HL-60 (cell line): ENCODE results near the gene OLR1.

Experiments
- DNase-seq, 2 experiments: peaks; one replicate each; pipeline ENCODE4 v3.0.0-alpha.2; 2010 to 2020; ENCODE audit warnings: low read depth in 1 of 2, low spot score in 1 of 2
- H3K27ac ChIP-seq: fragments of 250-450 bp; sonication (Bioruptor Pico); replicated peaks from 2 replicates; pipeline ENCODE4 v1.5.1; 2020; ENCODE audit warnings: mild to moderate bottlenecking, moderate library complexity
- H3K27me3 ChIP-seq: fragments of 250-450 bp; sonication (Bioruptor Pico); 2 replicates; pipeline ENCODE4 v1.5.1; 2021; ENCODE audit warnings: mild to moderate bottlenecking, moderate library complexity; ENCODE audit not compliant: insufficient read depth, poor library complexity, severe bottlenecking
- H3K4me3 ChIP-seq: replicated peaks from 2 replicates; pipeline ENCODE4 v1.5.1; 2011; ENCODE audit warnings: mild to moderate bottlenecking, control low read depth, low read length; ENCODE audit not compliant: insufficient read depth
- GABPA ChIP-seq: IDR thresholded peaks from 2 replicates; pipeline ENCODE4 v1.6.1; 2012; ENCODE audit warnings: low read depth
- POLR2AphosphoS5 ChIP-seq: IDR thresholded peaks from 2 replicates; pipeline ENCODE4 v1.6.1; 2012; ENCODE audit warnings: low read depth
- SPI1 ChIP-seq: IDR thresholded peaks from 2 replicates; pipeline ENCODE4 v1.6.1; 2012; ENCODE audit warnings: low read depth, mild to moderate bottlenecking, borderline replicate concordance
- TF ChIP-seq, protein P1 (sequence below): IDR thresholded peaks from one replicate; pipeline ENCODE4 v1.5.1; 2011; ENCODE audit warnings: low read length, control low read depth, inconsistent platforms; ENCODE audit not compliant: insufficient read depth
- TF ChIP-seq, protein P2 (sequence below): IDR thresholded peaks from 2 replicates; pipeline ENCODE4 v1.6.1; 2012; ENCODE audit warnings: low read depth; ENCODE audit not compliant: insufficient replicate concordance

OLR1 gene

GRCh38 chr12:10153271-10154144 lies 18.4 kb downstream of the OLR1 start:
- H3K4me3 ChIP-seq = peak overlapping the region; percentile 49
- peak in 1 of 2 experiments; percentile 64 for DNase-seq
- TF ChIP-seq, protein P1, sequence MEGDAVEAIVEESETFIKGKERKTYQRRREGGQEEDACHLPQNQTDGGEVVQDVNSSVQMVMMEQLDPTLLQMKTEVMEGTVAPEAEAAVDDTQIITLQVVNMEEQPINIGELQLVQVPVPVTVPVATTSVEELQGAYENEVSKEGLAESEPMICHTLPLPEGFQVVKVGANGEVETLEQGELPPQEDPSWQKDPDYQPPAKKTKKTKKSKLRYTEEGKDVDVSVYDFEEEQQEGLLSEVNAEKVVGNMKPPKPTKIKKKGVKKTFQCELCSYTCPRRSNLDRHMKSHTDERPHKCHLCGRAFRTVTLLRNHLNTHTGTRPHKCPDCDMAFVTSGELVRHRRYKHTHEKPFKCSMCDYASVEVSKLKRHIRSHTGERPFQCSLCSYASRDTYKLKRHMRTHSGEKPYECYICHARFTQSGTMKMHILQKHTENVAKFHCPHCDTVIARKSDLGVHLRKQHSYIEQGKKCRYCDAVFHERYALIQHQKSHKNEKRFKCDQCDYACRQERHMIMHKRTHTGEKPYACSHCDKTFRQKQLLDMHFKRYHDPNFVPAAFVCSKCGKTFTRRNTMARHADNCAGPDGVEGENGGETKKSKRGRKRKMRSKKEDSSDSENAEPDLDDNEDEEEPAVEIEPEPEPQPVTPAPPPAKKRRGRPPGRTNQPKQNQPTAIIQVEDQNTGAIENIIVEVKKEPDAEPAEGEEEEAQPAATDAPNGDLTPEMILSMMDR = peak; percentile 40
- no peak for TF ChIP-seq GABPA
- H3K27me3 ChIP-seq = no peaks in the 10 kb centered on the region
- 0 out of 2 replicates have a peak overlapping the region, but pooled peaks have one; percentile 2 for H3K27ac ChIP-seq

DNA sequence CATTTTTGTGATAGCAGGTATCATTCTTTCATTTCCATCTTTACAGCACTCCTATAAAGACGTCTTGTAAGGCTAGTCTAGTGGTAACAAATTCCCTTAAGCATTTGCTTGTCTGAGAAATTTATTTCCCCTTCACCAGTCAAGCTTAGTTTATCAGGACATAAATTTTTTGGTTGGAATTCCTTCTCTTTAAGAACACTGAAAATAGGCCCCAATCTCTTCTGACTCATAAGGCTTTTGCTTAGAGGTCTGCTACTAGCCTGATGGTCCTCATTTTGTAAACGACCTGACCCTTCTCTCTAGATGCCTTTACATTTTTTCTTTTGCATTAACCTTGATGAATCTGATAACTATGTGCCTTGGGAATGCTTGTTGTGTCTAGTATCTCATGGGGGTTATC lies 20.3 kb downstream of the OLR1 start:
- no peaks in the 10 kb centered on the region for H3K27me3 ChIP-seq
- DNase-seq = no peak
- TF ChIP-seq, protein P2, sequence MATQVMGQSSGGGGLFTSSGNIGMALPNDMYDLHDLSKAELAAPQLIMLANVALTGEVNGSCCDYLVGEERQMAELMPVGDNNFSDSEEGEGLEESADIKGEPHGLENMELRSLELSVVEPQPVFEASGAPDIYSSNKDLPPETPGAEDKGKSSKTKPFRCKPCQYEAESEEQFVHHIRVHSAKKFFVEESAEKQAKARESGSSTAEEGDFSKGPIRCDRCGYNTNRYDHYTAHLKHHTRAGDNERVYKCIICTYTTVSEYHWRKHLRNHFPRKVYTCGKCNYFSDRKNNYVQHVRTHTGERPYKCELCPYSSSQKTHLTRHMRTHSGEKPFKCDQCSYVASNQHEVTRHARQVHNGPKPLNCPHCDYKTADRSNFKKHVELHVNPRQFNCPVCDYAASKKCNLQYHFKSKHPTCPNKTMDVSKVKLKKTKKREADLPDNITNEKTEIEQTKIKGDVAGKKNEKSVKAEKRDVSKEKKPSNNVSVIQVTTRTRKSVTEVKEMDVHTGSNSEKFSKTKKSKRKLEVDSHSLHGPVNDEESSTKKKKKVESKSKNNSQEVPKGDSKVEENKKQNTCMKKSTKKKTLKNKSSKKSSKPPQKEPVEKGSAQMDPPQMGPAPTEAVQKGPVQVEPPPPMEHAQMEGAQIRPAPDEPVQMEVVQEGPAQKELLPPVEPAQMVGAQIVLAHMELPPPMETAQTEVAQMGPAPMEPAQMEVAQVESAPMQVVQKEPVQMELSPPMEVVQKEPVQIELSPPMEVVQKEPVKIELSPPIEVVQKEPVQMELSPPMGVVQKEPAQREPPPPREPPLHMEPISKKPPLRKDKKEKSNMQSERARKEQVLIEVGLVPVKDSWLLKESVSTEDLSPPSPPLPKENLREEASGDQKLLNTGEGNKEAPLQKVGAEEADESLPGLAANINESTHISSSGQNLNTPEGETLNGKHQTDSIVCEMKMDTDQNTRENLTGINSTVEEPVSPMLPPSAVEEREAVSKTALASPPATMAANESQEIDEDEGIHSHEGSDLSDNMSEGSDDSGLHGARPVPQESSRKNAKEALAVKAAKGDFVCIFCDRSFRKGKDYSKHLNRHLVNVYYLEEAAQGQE = no peak
- TF ChIP-seq, protein P1 = no peak
- no peak for TF ChIP-seq GABPA
- H3K27ac ChIP-seq = no peak overlapping the region
- H3K4me3 ChIP-seq = no peak overlapping the region

DNA sequence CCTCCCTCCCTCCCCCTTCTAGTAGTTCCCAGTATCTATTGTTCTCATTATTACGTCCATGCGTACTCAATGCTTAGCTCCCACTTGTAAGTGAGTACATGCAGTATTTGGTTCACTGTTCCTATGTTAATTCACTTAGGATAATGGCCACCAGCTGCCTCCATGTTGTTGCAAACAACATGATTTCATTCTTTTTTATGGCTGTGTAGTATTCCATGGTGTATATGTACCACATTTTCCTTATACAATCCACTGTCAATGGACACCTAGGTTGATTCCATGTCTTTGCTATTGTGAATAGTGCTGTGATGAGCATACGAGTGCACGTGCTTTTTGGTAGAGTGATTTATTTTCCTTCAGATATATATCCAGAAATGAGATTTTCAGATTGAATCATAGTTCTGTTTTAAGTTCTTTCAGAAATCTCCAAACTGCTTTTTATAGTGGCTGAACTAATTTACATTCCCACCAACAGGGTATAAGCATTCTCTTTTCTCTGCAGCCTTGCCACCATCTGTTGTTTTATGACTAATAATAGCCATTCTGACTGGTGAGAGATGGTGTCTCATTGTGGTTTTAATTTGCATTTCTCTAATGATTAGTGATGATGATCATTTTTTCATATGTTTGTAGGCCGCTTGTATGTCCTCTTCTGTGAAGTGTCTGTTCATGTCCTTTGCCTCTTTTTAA lies 24.1 kb downstream of the OLR1 start:
- TF ChIP-seq, protein P2 = no peak
- TF ChIP-seq GABPA (no peak), SPI1 (no peak), POLR2AphosphoS5 (no peak)
- TF ChIP-seq, protein P1 = no peak
- DNase-seq = no peak
- H3K27ac ChIP-seq = no peak overlapping the region
- H3K4me3 ChIP-seq = no peak overlapping the region
- H3K27me3 ChIP-seq = no peaks in the 10 kb centered on the region
